ENCODE measurements around the gene KCP. TPM values are rescaled to one million over a fixed set of nuclear protein-coding genes. Genes with fewer than 3 reads are reported as not detected.

Gene KCP
- total RNA-seq, 1 experiment from 2014 or later = 0.50 TPM

DNA sequence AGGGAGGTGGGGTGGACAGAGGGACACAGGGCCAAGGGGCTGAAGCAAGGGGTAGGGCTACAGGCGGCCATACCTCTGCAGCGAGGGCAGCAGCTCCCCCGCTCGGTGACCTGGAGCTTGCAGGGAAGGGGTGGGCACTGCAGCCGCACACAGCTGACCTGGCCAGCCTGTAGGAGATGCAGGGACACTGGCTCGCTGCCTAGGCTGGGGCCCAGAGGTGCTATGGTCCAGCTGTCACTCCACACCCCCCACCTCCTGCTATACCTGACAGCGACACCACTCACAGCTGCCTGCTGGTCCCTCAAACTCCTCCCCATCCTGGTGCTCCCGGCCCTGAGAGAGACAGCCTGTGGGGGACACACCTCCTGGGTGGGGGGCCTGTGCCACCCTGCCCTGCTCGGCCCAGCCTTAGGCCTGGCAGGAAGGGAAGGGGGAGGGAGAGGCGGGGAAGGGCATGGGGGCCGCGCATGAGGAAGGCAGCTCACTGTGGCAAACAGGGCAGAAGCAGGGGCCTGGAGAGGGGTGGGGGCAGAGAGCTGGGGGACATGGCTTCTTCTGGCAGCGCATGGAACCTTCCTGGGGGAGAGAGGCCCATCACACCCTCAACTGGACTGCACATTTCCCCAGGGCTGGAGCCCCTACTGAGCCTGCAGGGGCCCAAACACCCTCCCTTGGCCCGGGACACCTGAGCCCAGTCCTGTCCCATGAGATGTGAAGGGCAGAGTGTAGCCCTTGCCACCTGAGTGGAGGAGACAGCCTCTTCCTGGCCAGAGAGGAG lies 23.9 kb downstream of the KCP start:
- ChIA-PET CTCF (interaction anchor here (0.5 to 0.7 kb wide), 2 partner anchors 91 to 214 kb away, joined by 3 to 4 read pairs; no protein-coding TSS in a partner anchor), POLR2A (no interaction called here)
- Mint-ChIP-seq H3K4me1 (ENCODE audit: low read depth, unreplicated experiment) (no peaks in the 10 kb centered on the region), H3K27me3 (ENCODE audit: insufficient read depth, unreplicated experiment) (no peaks in the 10 kb centered on the region), H3K9me3 (ENCODE audit: unreplicated experiment) (no peaks in the 10 kb centered on the region), H3K36me3 (ENCODE audit: insufficient read depth, unreplicated experiment) (no peaks in the 10 kb centered on the region), H3K4me3 (ENCODE audit: unreplicated experiment) (no peak overlapping the region), H3K27ac (ENCODE audit: unreplicated experiment) (no peak overlapping the region)
- H3K9me3 ChIP-seq = no peaks in the 10 kb centered on the region
- TF ChIP-seq, protein P1, sequence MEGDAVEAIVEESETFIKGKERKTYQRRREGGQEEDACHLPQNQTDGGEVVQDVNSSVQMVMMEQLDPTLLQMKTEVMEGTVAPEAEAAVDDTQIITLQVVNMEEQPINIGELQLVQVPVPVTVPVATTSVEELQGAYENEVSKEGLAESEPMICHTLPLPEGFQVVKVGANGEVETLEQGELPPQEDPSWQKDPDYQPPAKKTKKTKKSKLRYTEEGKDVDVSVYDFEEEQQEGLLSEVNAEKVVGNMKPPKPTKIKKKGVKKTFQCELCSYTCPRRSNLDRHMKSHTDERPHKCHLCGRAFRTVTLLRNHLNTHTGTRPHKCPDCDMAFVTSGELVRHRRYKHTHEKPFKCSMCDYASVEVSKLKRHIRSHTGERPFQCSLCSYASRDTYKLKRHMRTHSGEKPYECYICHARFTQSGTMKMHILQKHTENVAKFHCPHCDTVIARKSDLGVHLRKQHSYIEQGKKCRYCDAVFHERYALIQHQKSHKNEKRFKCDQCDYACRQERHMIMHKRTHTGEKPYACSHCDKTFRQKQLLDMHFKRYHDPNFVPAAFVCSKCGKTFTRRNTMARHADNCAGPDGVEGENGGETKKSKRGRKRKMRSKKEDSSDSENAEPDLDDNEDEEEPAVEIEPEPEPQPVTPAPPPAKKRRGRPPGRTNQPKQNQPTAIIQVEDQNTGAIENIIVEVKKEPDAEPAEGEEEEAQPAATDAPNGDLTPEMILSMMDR (IDR thresholded peaks at IDR 0.05; ENCODE audit: insufficient read depth in 1 of 2, low read depth in 1 of 2, low read length in 1 of 2, severe bottlenecking in 1 of 2, unreplicated experiment in 1 of 2) = no peak
- BruUV-seq (replicated peaks) = no TSS peak
- H3K36me3 ChIP-seq (ENCODE audit: control insufficient read depth, insufficient read depth, low read length) = no peaks in the 10 kb centered on the region
- intact Hi-C loops (cut with micrococcal nuclease; ENCODE audit: unreplicated experiment) = loop anchor here (10.0 kb wide), 1 partner anchor 282 kb away; no protein-coding TSS in a partner anchor
- no peaks in the 10 kb centered on the region for H3K27me3 ChIP-seq (replicated peaks; ENCODE audit: control insufficient read depth, insufficient read depth, low read length)
- H3K4me3 ChIP-seq (ENCODE audit: low read depth, low read length) = no peak overlapping the region
- H3K4me1 ChIP-seq = peaks cover 12% of the 10 kb centered on the region
- no peak for DNase-seq

DNA sequence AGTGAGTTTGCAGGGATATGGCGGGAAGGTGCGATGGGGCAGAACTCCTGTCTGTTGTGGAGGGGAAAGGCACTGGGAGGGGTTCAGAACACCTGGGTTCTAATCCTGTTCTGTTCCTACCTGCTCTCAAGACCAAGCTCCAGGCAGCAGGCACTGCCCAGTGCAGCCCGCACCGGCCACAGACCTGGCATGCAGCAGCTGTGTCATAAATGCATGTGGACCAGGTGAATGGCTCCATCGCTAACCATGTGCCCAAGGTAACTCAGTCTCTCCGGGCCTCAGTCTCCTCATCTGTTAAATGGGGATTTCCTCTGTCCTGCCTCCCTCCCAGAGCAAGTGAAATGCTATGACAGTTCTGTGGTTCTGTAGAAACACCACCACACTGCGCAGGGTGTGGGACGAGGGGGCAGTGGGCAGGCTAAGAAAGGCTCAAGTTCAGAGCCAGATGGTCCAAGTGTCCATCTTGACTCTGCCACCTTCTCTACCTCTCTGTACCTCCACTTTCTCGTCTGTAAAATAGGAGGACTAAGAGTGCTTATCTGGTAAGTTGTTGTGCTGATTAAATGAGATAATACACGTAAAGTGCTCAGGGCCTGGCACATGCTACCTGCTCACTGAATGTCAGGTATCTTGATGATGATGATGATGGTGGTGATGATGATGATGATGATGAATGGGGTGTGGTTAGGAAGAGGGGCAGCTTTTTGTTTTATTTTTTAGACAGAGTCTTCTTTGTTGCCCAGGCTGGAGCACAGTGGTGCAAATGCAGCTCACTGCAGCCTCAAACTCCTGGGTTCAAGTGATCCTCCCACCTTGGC lies 24.9 kb downstream of the KCP start:
- peaks cover 12% of the 10 kb centered on the region for H3K4me1 ChIP-seq

More for the DNA sequence above, 24.9 kb downstream of the KCP start:
- Mint-ChIP-seq H3K27ac (ENCODE audit: unreplicated experiment) (no peak overlapping the region), H3K4me1 (ENCODE audit: low read depth, unreplicated experiment) (no peaks in the 10 kb centered on the region), H3K27me3 (ENCODE audit: insufficient read depth, unreplicated experiment) (no peaks in the 10 kb centered on the region), H3K9me3 (ENCODE audit: unreplicated experiment) (no peaks in the 10 kb centered on the region), H3K4me3 (ENCODE audit: unreplicated experiment) (no peak overlapping the region), H3K36me3 (ENCODE audit: insufficient read depth, unreplicated experiment) (no peaks in the 10 kb centered on the region)
- no TSS peak for BruUV-seq (replicated peaks)
- no peaks in the 10 kb centered on the region for H3K9me3 ChIP-seq
- H3K27me3 ChIP-seq (replicated peaks; ENCODE audit: control insufficient read depth, insufficient read depth, low read length) = no peaks in the 10 kb centered on the region
- POLR2A ChIA-PET = no interaction called here
- no peaks in the 10 kb centered on the region for H3K36me3 ChIP-seq (ENCODE audit: control insufficient read depth, insufficient read depth, low read length)
- intact Hi-C loops (cut with micrococcal nuclease; ENCODE audit: unreplicated experiment) = loop anchor here (10.0 kb wide), 1 partner anchor 281 kb away; no protein-coding TSS in a partner anchor
- TF ChIP-seq, protein P1 (IDR thresholded peaks at IDR 0.05; ENCODE audit: insufficient read depth in 1 of 2, low read depth in 1 of 2, low read length in 1 of 2, severe bottlenecking in 1 of 2, unreplicated experiment in 1 of 2) = no peak
- CTCF ChIA-PET = interaction anchor here (0.5 to 3.5 kb wide), 3 partner anchors 23 to 213 kb away, joined by 3 to 12 read pairs (median 4); partner anchors contain the start of gene ATP6V1F
- no peak overlapping the region for H3K4me3 ChIP-seq (ENCODE audit: low read depth, low read length)
- DNase-seq = no peak

Measured in Caco-2 (cell line).